Measurements from ENCODE around the gene CERS6. TPM values are rescaled to one million over a fixed set of nuclear protein-coding genes. Genes with fewer than 3 reads are reported as not detected.
A peak's percentile ranks its signal among the peaks of the same experiment; 100 is the strongest.

The CERS6 gene
- total RNA-seq, 1 experiment from 2014 or later, result 8.3 TPM

GRCh38 chr2:168814046-168814445 is 358.0 kb downstream of the CERS6 start:
- no peaks in the 10 kb centered on the region for H3K27me3 ChIP-seq (ENCODE audit: insufficient read depth, low read depth)
- intact Hi-C loops (cut with micrococcal nuclease; ENCODE audit: unreplicated experiment), result no loop called here
- H4K20me1 ChIP-seq (ENCODE audit: insufficient read depth), result no peaks in the 10 kb centered on the region
- TF ChIP-seq EZH2 (IDR thresholded peaks at IDR 0.05; ENCODE audit: low read depth), result no peak
- no peak for TF ChIP-seq CTCF (conservative IDR thresholded peaks at IDR 0.05)
- no peaks in the 10 kb centered on the region for H3K4me1 ChIP-seq (replicated peaks; ENCODE audit: insufficient read depth)
- no peaks in the 10 kb centered on the region for H3K9me2 ChIP-seq (ENCODE audit: insufficient read depth)
- H3K9me3 ChIP-seq (ENCODE audit: insufficient read depth, low read depth), result no peaks in the 10 kb centered on the region
- no peak overlapping the region for H3K4me3 ChIP-seq
- no peak overlapping the region for H2AFZ ChIP-seq
- H3K27ac ChIP-seq, result no peak overlapping the region
- no peak overlapping the region for H3K4me2 ChIP-seq
- no peaks in the 10 kb centered on the region for H3F3A ChIP-seq (ENCODE audit: insufficient read depth, low read depth)
- H3K79me2 ChIP-seq (ENCODE audit: low read depth), result no peaks in the 10 kb centered on the region
- ChIA-PET CTCF (no interaction called here), POLR2A (ENCODE audit: unreplicated experiment) (no interaction called here)
- H3K36me3 ChIP-seq (ENCODE audit: low read depth), result no peaks in the 10 kb centered on the region
- no TSS peak for BruUV-seq (replicated peaks)
- no peak for DNase-seq

GRCh38 chr2:168814939-168815907 is 359.2 kb downstream of the CERS6 start:
- H3K27ac ChIP-seq, result no peak overlapping the region
- no peak for DNase-seq
- no peaks in the 10 kb centered on the region for H3K27me3 ChIP-seq (ENCODE audit: insufficient read depth, low read depth)
- H3K36me3 ChIP-seq (ENCODE audit: low read depth), result no peaks in the 10 kb centered on the region
- H3K9me2 ChIP-seq (ENCODE audit: insufficient read depth), result no peaks in the 10 kb centered on the region
- H2AFZ ChIP-seq, result no peak overlapping the region
- ChIA-PET POLR2A (ENCODE audit: unreplicated experiment) (no interaction called here), CTCF (no interaction called here)
- intact Hi-C loops (cut with micrococcal nuclease; ENCODE audit: unreplicated experiment), result no loop called here
- H3K4me1 ChIP-seq (replicated peaks; ENCODE audit: insufficient read depth), result no peaks in the 10 kb centered on the region
- H3K4me3 ChIP-seq, result no peak overlapping the region
- no TSS peak for BruUV-seq (replicated peaks)
- no peak overlapping the region for H3K4me2 ChIP-seq
- no peaks in the 10 kb centered on the region for H3K9me3 ChIP-seq (ENCODE audit: insufficient read depth, low read depth)
- no peaks in the 10 kb centered on the region for H4K20me1 ChIP-seq (ENCODE audit: insufficient read depth)
- H3K79me2 ChIP-seq (ENCODE audit: low read depth), result no peaks in the 10 kb centered on the region
- no peaks in the 10 kb centered on the region for H3F3A ChIP-seq (ENCODE audit: insufficient read depth, low read depth)
- TF ChIP-seq CTCF (conservative IDR thresholded peaks at IDR 0.05) (no peak), EZH2 (IDR thresholded peaks at IDR 0.05; ENCODE audit: low read depth) (no peak)

GRCh38 chr2:168816369-168816768 is 360.3 kb downstream of the CERS6 start:
- ChIA-PET POLR2A (ENCODE audit: unreplicated experiment) (no interaction called here), CTCF (no interaction called here)
- intact Hi-C loops (cut with micrococcal nuclease; ENCODE audit: unreplicated experiment), result no loop called here
- H2AFZ ChIP-seq, result no peak overlapping the region
- no peak overlapping the region for H3K4me2 ChIP-seq
- no peaks in the 10 kb centered on the region for H3K79me2 ChIP-seq (ENCODE audit: low read depth)
- peak; percentile 3 to 43 for DNase-seq
- no peaks in the 10 kb centered on the region for H3F3A ChIP-seq (ENCODE audit: insufficient read depth, low read depth)
- no peaks in the 10 kb centered on the region for H3K9me3 ChIP-seq (ENCODE audit: insufficient read depth, low read depth)
- no TSS peak for BruUV-seq (replicated peaks)
- no peaks in the 10 kb centered on the region for H3K4me1 ChIP-seq (replicated peaks; ENCODE audit: insufficient read depth)
- H3K4me3 ChIP-seq, result no peak overlapping the region
- no peaks in the 10 kb centered on the region for H3K9me2 ChIP-seq (ENCODE audit: insufficient read depth)
- H3K27me3 ChIP-seq (ENCODE audit: insufficient read depth, low read depth), result no peaks in the 10 kb centered on the region
- no peak overlapping the region for H3K27ac ChIP-seq
- no peaks in the 10 kb centered on the region for H4K20me1 ChIP-seq (ENCODE audit: insufficient read depth)
- H3K36me3 ChIP-seq (ENCODE audit: low read depth), result no peaks in the 10 kb centered on the region
- TF ChIP-seq CTCF (conservative IDR thresholded peaks at IDR 0.05) (no peak), EZH2 (IDR thresholded peaks at IDR 0.05; ENCODE audit: low read depth) (no peak)
